K562 (cell line): Measurements from ENCODE around the gene CLCN2. TPM values are rescaled to one million over a fixed set of nuclear protein-coding genes. Genes with fewer than 3 reads are reported as not detected.

Experiments
- BRCA1 ChIP-seq, 2 experiments: fragments of 450-650 bp in 1 of 2; sonication (generic) in 1 of 2; formaldehyde crosslinking in 1 of 2; IDR thresholded peaks; 2 replicates each; pipeline versions ENCODE4 v1.5.0 to v1.6.1; 2017 to 2020; ENCODE audit warnings: mild to moderate bottlenecking in 1 of 2, missing genetic modification reagents in 1 of 2
- CBFB ChIP-seq: sonication (generic); formaldehyde crosslinking; IDR thresholded peaks from 2 replicates; pipeline ENCODE4 v1.4.0; 2020; ENCODE audit warnings: mild to moderate bottlenecking, missing genetic modification reagents
- CBX5 ChIP-seq: IDR thresholded peaks from 2 replicates; pipeline ENCODE4 v1.6.1; 2014; ENCODE audit warnings: low read depth, borderline replicate concordance
- CTBP1 ChIP-seq: fragments of 450-650 bp; IDR thresholded peaks from 2 replicates; pipeline ENCODE4 v1.6.1; 2016; ENCODE audit warnings: borderline replicate concordance
- KDM5B ChIP-seq: fragments of 200-600 bp; sonication (generic); IDR thresholded peaks from 2 replicates; pipeline ENCODE4 v1.6.1; 2012; ENCODE audit warnings: low read depth, mild to moderate bottlenecking, moderate library complexity, low read length, control low read depth, inconsistent platforms; ENCODE audit not compliant: insufficient replicate concordance
- NR2C1 ChIP-seq, 2 experiments: fragments of 450-650 bp; IDR thresholded peaks; 2 replicates each; pipeline ENCODE4 v1.6.1; 2017; ENCODE audit warnings: mild to moderate bottlenecking in 2 of 2, antibody characterized with exemption in 1 of 2, inconsistent platforms in 1 of 2, missing compliant biosample characterization in 1 of 2, missing genetic modification characterization in 1 of 2
- PHB ChIP-seq: fragments of 250-450 bp; sonication (Bioruptor Pico); IDR thresholded peaks from 2 replicates; pipeline ENCODE4 v1.5.0; 2021
- ZBTB8A ChIP-seq: fragments of 450-650 bp; IDR thresholded peaks from 2 replicates; pipeline ENCODE4 v1.6.1; 2018; ENCODE audit warnings: mild to moderate bottlenecking, moderate library complexity; ENCODE audit not compliant: partially characterized antibody
- ZFP1 ChIP-seq: fragments of 450-650 bp; formaldehyde crosslinking; IDR thresholded peaks from 2 replicates; pipeline ENCODE4 v1.4.0; 2020; ENCODE audit warnings: mild to moderate bottlenecking, mixed read lengths
- ZNF592 ChIP-seq: fragments of 450-650 bp; IDR thresholded peaks from 2 replicates; pipeline ENCODE4 v1.6.1; 2017; ENCODE audit warnings: antibody characterized with exemption, mild to moderate bottlenecking
- polyA plus RNA-seq, 8 experiments: library from polyadenylated mRNA; depleted of rRNA in 4 of 8; stranded (reverse) in 5 of 8; unstranded in 3 of 8; fragments of >200 nt; fragmentation: Nextera tagmentation in 2 of 8; fragmentation: Illumina TruSeq in 1 of 8; extraction: Ambion mirVana in 2 of 8; extraction: Trizol in 1 of 8; gene quantifications; 2 replicates each; pipeline versions ENCODE4 v1.2.1 to v1.2.3, GENCODE V29; 2011 to 2014; ENCODE audit warnings: inconsistent platforms in 1 of 8, missing spikeins in 1 of 8
- total RNA-seq, 7 experiments: library from RNA; depleted of rRNA in 6 of 7; stranded (reverse); fragments of >200 nt in 6 of 7; fragmentation: Illumina TruSeq in 2 of 7; extraction: Trizol in 2 of 7; gene quantifications; 2 replicates each; pipeline versions ENCODE4 v1.2.1 to v1.2.3, GENCODE V29; 2011 to 2021; ENCODE audit warnings: low replicate concordance in 1 of 7
- TF ChIP-seq, protein P1 (sequence below): IDR thresholded peaks from 2 replicates; pipeline ENCODE4 v1.6.1; 2011; ENCODE audit not compliant: insufficient read length; ENCODE audit errors: extremely low read depth

The CLCN2 gene
- total and polyA plus RNA-seq, 9 of the 15 experiments (the other 6 are each of a cell fraction or from before 2014, with no cell fraction given) = 0.10 to 14.0 (median 6.9) TPM

GRCh38 chr3:184336547-184337398, 24.6 kb downstream of the CLCN2 start (continued):
- TF ChIP-seq ZNF592 (0 out of 2 replicates have a peak, but pooled peaks have one; percentile 6), KDM5B (peak; percentile 18), NR2C1 (IDR thresholded peaks at IDR 0.05) (no peak), NR2C1 (tag; IDR thresholded peaks at IDR 0.05) (peak; percentile 44; the same call in 1 of the 2 replicates), PHB (no peak), CBFB (CRISPR knock-in tag) (peak; percentile 41; the same call in 1 of the 2 replicates), ZBTB8A (no peak), ZFP1 (CRISPR knock-in tag) (no peak), CTBP1 (peak; percentile 8; the same call in 1 of the 2 replicates), CBX5 (no peak), BRCA1 (IDR thresholded peaks at IDR 0.05) (no peak), BRCA1 (CRISPR knock-in tag; IDR thresholded peaks at IDR 0.05) (0 out of 2 replicates have a peak, but pooled peaks have one; percentile 51)
- TF ChIP-seq, protein P1, sequence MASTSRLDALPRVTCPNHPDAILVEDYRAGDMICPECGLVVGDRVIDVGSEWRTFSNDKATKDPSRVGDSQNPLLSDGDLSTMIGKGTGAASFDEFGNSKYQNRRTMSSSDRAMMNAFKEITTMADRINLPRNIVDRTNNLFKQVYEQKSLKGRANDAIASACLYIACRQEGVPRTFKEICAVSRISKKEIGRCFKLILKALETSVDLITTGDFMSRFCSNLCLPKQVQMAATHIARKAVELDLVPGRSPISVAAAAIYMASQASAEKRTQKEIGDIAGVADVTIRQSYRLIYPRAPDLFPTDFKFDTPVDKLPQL = no peak
